Breast epithelium (tissue), 3 donors: ENCODE data around the gene KRTAP5-1.

Source experiments
- CTCF ChIP-seq, 3 donors: fragments of 450-650 bp; IDR thresholded peaks; one replicate each; pipeline ENCODE4 v1.5.1; 2016 to 2017; ENCODE audit warnings: antibody characterized with exemption in 3 of 3, mild to moderate bottlenecking in 3 of 3, moderate library complexity in 3 of 3
- POLR2A ChIP-seq: fragments of 450-650 bp; IDR thresholded peaks from one replicate; pipeline ENCODE4 v1.6.1; 2016; ENCODE audit warnings: antibody characterized with exemption, mild to moderate bottlenecking, moderate library complexity
- POLR2AphosphoS5 ChIP-seq, 3 donors: sonication (generic); formaldehyde crosslinking; IDR thresholded peaks; one replicate each; pipeline ENCODE4 v1.6.1; 2017; ENCODE audit warnings: antibody characterized with exemption in 3 of 3

- TF ChIP-seq CTCF (IDR thresholded peaks at IDR 0.05) (no peak), POLR2A (no peak), POLR2AphosphoS5 (IDR thresholded peaks at IDR 0.05) (no peak)
Measured at GRCh38 chr11:1567721-1568100, 17.4 kb downstream of the KRTAP5-1 start.
